ENCODE results near the gene RBMS1. TPM values are rescaled to one million over a fixed set of nuclear protein-coding genes. Genes with fewer than 3 reads are reported as not detected.

The RBMS1 gene
- polyA plus RNA-seq, 1 donor (not counting 4 experiments of a cell fraction or from before 2014, with no cell fraction given) = 89.1 TPM

DNA sequence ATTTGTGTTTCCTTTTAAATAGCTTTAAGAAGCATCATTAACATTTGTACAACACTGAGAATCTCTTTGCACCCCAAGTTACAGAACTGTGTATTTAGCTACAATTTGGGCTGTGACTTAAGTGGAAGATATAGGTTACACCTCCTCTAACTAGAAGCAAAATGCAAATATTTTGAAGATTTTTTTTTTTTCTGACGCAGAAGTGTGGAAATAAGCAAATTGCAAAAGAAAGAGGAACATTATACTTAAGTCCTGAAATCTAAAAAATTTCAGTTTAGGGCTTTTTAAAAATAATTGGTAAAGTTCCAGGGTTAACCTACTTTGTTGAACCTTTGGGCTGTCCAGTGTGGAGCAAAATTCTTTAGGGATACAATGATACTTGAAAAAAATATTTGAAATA lies 41.4 kb upstream of the RBMS1 start:
- H3K27ac ChIP-seq (ENCODE audit: control insufficient read depth, insufficient read depth, low read length) = no peak overlapping the region
- dilution Hi-C loops (cut with MboI; ENCODE audit: extremely low pct_ligation_motif_present, low sequenced_read_pairs) = no loop called here
- no peak overlapping the region for H3K9ac ChIP-seq (ENCODE audit: control insufficient read depth, extremely low read depth, insufficient read depth, low read length)
- no peak overlapping the region for H3K4me3 ChIP-seq (ENCODE audit: control insufficient read depth in 2 of 3, extremely low read depth in 1 of 3, insufficient read depth in 2 of 3, low read depth in 1 of 3, low read length in 3 of 3)
- H3K79me2 ChIP-seq (ENCODE audit: control insufficient read depth, insufficient read depth, low read length) = no peaks in the 10 kb centered on the region
- H2AFZ ChIP-seq (ENCODE audit: control insufficient read depth, low read length) = no peak overlapping the region
- no peaks in the 10 kb centered on the region for H4K20me1 ChIP-seq (ENCODE audit: control insufficient read depth, extremely low read depth, insufficient read depth, low read length)
- H3K4me1 ChIP-seq (ENCODE audit: control insufficient read depth, extremely low read depth, insufficient read depth, low read length) = no peaks in the 10 kb centered on the region
- H3K36me3 ChIP-seq (ENCODE audit: control insufficient read depth in 2 of 2, extremely low read depth in 1 of 2, insufficient read depth in 2 of 2, low read length in 2 of 2) = no peaks in the 10 kb centered on the region
- FAIRE-seq (no peak), DNase-seq (ENCODE audit: low read depth, low spot score) (no peak)
- no peaks in the 10 kb centered on the region for H3K9me3 ChIP-seq (ENCODE audit: control insufficient read depth, low read depth, low read length)
- H3K27me3 ChIP-seq (ENCODE audit: control insufficient read depth, extremely low read depth, insufficient read depth, low read length) = no peaks in the 10 kb centered on the region
- no peak overlapping the region for H3K4me2 ChIP-seq (ENCODE audit: control insufficient read depth, extremely low read depth, insufficient read depth, low read depth, low read length)
- no peaks in the 10 kb centered on the region for H3K9me1 ChIP-seq (ENCODE audit: control insufficient read depth, extremely low read depth, insufficient read depth, low read length)
- TF ChIP-seq EZH2 (IDR thresholded peaks at IDR 0.05; ENCODE audit: low read length) (no peak), CTCF (optimal IDR thresholded peaks at IDR 0.05 in 1 of 3, IDR thresholded peaks at IDR 0.05 in 1 of 3, conservative IDR thresholded peaks at IDR 0.05 in 1 of 3; ENCODE audit: extremely low read depth in 1 of 3, insufficient read depth in 2 of 3, low read length in 3 of 3) (no peak)

GRCh38 chr2:160534249-160534648 lies 40.6 kb upstream of the RBMS1 start:
- dilution Hi-C loops (cut with MboI; ENCODE audit: extremely low pct_ligation_motif_present, low sequenced_read_pairs) = no loop called here
- DNase-seq (ENCODE audit: low read depth, low spot score) (no peak), FAIRE-seq (no peak)
- no peak overlapping the region for H3K9ac ChIP-seq (ENCODE audit: control insufficient read depth, extremely low read depth, insufficient read depth, low read length)
- H3K4me3 ChIP-seq (ENCODE audit: control insufficient read depth in 2 of 3, extremely low read depth in 1 of 3, insufficient read depth in 2 of 3, low read depth in 1 of 3, low read length in 3 of 3) = no peak overlapping the region
- TF ChIP-seq CTCF (optimal IDR thresholded peaks at IDR 0.05 in 1 of 3, IDR thresholded peaks at IDR 0.05 in 1 of 3, conservative IDR thresholded peaks at IDR 0.05 in 1 of 3; ENCODE audit: extremely low read depth in 1 of 3, insufficient read depth in 2 of 3, low read length in 3 of 3) (no peak), EZH2 (IDR thresholded peaks at IDR 0.05; ENCODE audit: low read length) (no peak)
- no peaks in the 10 kb centered on the region for H3K4me1 ChIP-seq (ENCODE audit: control insufficient read depth, extremely low read depth, insufficient read depth, low read length)
- no peak overlapping the region for H3K4me2 ChIP-seq (ENCODE audit: control insufficient read depth, extremely low read depth, insufficient read depth, low read depth, low read length)
- H3K27ac ChIP-seq (ENCODE audit: control insufficient read depth, insufficient read depth, low read length) = no peak overlapping the region
- no peak overlapping the region for H2AFZ ChIP-seq (ENCODE audit: control insufficient read depth, low read length)
- no peaks in the 10 kb centered on the region for H4K20me1 ChIP-seq (ENCODE audit: control insufficient read depth, extremely low read depth, insufficient read depth, low read length)
- no peaks in the 10 kb centered on the region for H3K9me1 ChIP-seq (ENCODE audit: control insufficient read depth, extremely low read depth, insufficient read depth, low read length)
- H3K79me2 ChIP-seq (ENCODE audit: control insufficient read depth, insufficient read depth, low read length) = no peaks in the 10 kb centered on the region
- H3K9me3 ChIP-seq (ENCODE audit: control insufficient read depth, low read depth, low read length) = no peaks in the 10 kb centered on the region
- no peaks in the 10 kb centered on the region for H3K36me3 ChIP-seq (ENCODE audit: control insufficient read depth in 2 of 2, extremely low read depth in 1 of 2, insufficient read depth in 2 of 2, low read length in 2 of 2)
- H3K27me3 ChIP-seq (ENCODE audit: control insufficient read depth, extremely low read depth, insufficient read depth, low read length) = no peaks in the 10 kb centered on the region

Measured in keratinocyte (primary cell).